Measurements from ENCODE around the gene CARS2. TPM values are rescaled to one million over a fixed set of nuclear protein-coding genes. Genes with fewer than 3 reads are reported as not detected.

Gene CARS2
- total RNA-seq, 1 experiment from 2014 or later, result 24.8 TPM

DNA sequence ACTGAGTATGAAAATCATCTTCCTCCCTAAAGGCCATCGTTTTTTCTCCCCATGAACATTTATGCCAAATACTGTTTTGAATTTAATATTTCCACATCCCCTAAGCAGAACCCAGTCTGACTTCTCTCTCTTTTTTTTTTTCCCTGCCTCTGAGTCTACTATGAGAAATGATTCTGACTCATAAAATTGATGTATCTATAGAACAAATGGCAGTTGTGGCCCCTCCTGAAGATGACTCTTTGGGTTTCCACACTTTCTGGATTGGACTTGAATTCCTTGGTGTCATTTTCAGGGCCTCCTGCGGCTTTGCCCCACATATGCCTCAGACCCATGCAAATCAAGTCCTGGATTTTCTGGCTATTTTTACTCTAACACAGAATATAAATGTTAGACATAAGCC, 113.3 kb downstream of the CARS2 start:
- Mint-ChIP-seq H3K27me3 (ENCODE audit: unreplicated experiment) (no peaks in the 10 kb centered on the region), H3K9me3 (ENCODE audit: low read depth, unreplicated experiment) (no peaks in the 10 kb centered on the region), H3K4me3 (ENCODE audit: low read depth, unreplicated experiment) (no peak overlapping the region), H3K27ac (ENCODE audit: unreplicated experiment) (no peak overlapping the region), H3K4me1 (ENCODE audit: low read depth, unreplicated experiment) (no peaks in the 10 kb centered on the region), H3K36me3 (ENCODE audit: insufficient read depth, unreplicated experiment) (no peaks in the 10 kb centered on the region)
- CTCF ChIA-PET, result no interaction called here
- TF ChIP-seq, protein P1, sequence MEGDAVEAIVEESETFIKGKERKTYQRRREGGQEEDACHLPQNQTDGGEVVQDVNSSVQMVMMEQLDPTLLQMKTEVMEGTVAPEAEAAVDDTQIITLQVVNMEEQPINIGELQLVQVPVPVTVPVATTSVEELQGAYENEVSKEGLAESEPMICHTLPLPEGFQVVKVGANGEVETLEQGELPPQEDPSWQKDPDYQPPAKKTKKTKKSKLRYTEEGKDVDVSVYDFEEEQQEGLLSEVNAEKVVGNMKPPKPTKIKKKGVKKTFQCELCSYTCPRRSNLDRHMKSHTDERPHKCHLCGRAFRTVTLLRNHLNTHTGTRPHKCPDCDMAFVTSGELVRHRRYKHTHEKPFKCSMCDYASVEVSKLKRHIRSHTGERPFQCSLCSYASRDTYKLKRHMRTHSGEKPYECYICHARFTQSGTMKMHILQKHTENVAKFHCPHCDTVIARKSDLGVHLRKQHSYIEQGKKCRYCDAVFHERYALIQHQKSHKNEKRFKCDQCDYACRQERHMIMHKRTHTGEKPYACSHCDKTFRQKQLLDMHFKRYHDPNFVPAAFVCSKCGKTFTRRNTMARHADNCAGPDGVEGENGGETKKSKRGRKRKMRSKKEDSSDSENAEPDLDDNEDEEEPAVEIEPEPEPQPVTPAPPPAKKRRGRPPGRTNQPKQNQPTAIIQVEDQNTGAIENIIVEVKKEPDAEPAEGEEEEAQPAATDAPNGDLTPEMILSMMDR (IDR thresholded peaks at IDR 0.05; ENCODE audit: unreplicated experiment), result no peak
- intact Hi-C loops (cut with micrococcal nuclease; ENCODE audit: unreplicated experiment), result no loop called here
- DNase-seq, result no peak
- BruUV-seq (replicated peaks), result no TSS peak

Other genes with a start within 250 kb of the CARS2 start
- gene RAB20, start 144.4 kb downstream of the CARS2 start, total RNA-seq (2022), result 9.7 and 11.9 TPM in 2 replicates
- 11.5 and 14.0 TPM in 2 replicates for gene NAXD, start 90.6 kb downstream of the CARS2 start, total RNA-seq (2022)
- gene ING1, start 7.6 kb upstream of the CARS2 start, total RNA-seq (2022), result 8.4 and 8.9 TPM in 2 replicates
- gene ANKRD10, start 209.0 kb upstream of the CARS2 start, total RNA-seq (2022), result 109 and 120 TPM in 2 replicates

Measured in Calu3 (cell line).